SK-N-MC (cell line): ENCODE measurements around the gene SLC26A8.

Source experiments
- EZH2 ChIP-seq: fragments of 200-600 bp; sonication (generic); IDR thresholded peaks from one replicate; pipeline ENCODE4 v1.6.1; 2017; ENCODE audit warnings: antibody characterized with exemption
- FOXP2 ChIP-seq: optimal IDR thresholded peaks from 2 replicates; pipeline ENCODE3; 2011; ENCODE audit warnings: mild to moderate bottlenecking, moderate library complexity; ENCODE audit not compliant: insufficient read depth; ENCODE audit errors: extremely low read length, control extremely low read depth
- POLR2AphosphoS5 ChIP-seq: IDR thresholded peaks from 2 replicates; pipeline ENCODE4 v1.6.1; 2012; ENCODE audit warnings: mild to moderate bottlenecking, low read depth, low read length, borderline replicate concordance

DNA sequence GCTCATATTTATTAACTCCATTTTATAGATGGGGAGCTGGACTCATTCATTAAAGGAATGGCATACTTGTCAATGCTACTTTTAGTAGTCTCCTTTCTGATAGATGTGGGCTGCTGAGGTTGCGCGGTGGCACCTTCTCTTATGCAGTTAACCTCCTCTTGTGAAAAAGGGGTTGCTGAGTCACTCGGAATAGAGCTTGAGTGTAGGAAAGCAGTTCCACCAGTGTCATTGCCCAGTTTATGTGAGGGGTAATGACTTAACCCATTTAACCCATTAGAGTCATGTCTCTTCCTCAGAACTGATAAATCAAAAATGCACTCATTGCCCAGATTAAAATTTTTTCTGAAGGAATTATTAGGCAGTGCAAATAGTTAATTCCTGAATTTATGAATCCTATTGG lies 9.5 kb upstream of the SLC26A8 start:
- TF ChIP-seq POLR2AphosphoS5: no peak
- no peak for TF ChIP-seq EZH2
- no peak for TF ChIP-seq FOXP2
